ENCODE data around the gene KIAA2012.

KIAA2012 gene

DNA sequence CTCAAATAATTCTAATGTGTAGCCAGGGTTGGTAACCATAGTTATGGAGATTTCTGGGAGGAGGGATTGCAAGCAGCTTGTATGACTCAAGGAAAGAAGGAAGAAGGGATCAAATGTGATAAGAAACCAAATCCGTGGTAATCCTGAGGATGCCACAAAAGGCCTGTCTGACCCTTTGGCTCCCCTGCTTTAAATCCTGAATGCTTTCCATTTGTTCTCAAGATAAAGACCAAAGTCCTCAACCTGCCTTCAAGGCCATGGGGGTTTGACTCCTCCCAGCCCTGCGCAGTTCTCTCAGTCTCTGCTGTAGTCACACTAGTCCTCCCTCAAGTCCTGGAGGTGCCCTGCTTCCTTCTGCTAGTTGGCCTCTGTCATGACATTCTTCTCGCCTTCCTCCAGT, 91.4 kb downstream of the KIAA2012 start:
- in situ Hi-C loops (cut with HindIII; ENCODE audit: low sequenced_read_pairs), result no loop called here
- TF ChIP-seq, protein P1, sequence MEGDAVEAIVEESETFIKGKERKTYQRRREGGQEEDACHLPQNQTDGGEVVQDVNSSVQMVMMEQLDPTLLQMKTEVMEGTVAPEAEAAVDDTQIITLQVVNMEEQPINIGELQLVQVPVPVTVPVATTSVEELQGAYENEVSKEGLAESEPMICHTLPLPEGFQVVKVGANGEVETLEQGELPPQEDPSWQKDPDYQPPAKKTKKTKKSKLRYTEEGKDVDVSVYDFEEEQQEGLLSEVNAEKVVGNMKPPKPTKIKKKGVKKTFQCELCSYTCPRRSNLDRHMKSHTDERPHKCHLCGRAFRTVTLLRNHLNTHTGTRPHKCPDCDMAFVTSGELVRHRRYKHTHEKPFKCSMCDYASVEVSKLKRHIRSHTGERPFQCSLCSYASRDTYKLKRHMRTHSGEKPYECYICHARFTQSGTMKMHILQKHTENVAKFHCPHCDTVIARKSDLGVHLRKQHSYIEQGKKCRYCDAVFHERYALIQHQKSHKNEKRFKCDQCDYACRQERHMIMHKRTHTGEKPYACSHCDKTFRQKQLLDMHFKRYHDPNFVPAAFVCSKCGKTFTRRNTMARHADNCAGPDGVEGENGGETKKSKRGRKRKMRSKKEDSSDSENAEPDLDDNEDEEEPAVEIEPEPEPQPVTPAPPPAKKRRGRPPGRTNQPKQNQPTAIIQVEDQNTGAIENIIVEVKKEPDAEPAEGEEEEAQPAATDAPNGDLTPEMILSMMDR (IDR thresholded peaks at IDR 0.05; ENCODE audit: low read depth, low read length, missing control alignments), result no peak
- no peak overlapping the region for H3K4me3 ChIP-seq (ENCODE audit: low read depth, low read length)
- no peak for DNase-seq (ENCODE audit: low read depth)

DNA sequence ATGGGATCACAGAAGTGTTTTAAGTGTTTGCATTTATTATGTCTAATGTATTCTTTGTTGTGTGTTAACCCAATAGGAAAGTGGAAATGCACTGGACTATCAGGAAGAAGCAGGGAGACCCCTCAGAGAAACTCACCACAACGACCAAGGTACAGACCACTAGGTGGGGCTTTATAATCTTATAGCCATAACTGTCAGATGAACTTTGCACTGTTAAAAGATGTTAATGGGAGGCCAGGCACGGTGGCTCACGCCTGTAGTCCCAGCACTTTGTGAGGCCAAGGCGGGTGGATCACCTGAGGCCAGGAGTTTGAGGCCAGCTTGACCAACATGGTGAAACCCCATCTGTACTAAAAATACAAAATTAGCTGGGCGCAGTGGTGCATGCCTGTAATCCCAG, 92.2 kb downstream of the KIAA2012 start:
- in situ Hi-C loops (cut with HindIII; ENCODE audit: low sequenced_read_pairs), result no loop called here
- DNase-seq (ENCODE audit: low read depth), result no peak
- TF ChIP-seq, protein P1 (IDR thresholded peaks at IDR 0.05; ENCODE audit: low read depth, low read length, missing control alignments), result no peak
- no peak overlapping the region for H3K4me3 ChIP-seq (ENCODE audit: low read depth, low read length)

- TF ChIP-seq, protein P1 (IDR thresholded peaks at IDR 0.05; ENCODE audit: low read depth, low read length, missing control alignments), result no peak
- in situ Hi-C loops (cut with HindIII; ENCODE audit: low sequenced_read_pairs), result no loop called here
- H3K4me3 ChIP-seq (ENCODE audit: low read depth, low read length), result no peak overlapping the region
- no peak for DNase-seq (ENCODE audit: low read depth)
These were observed 92.9 kb downstream of the KIAA2012 start for GRCh38 chr2:202165945-202166344.

GRCh38 chr2:202169131-202169530, 96.1 kb downstream of the KIAA2012 start:
- H3K4me3 ChIP-seq (ENCODE audit: low read depth, low read length), result no peak overlapping the region
- no peak for DNase-seq (ENCODE audit: low read depth)
- in situ Hi-C loops (cut with HindIII; ENCODE audit: low sequenced_read_pairs), result no loop called here
- TF ChIP-seq, protein P1 (IDR thresholded peaks at IDR 0.05; ENCODE audit: low read depth, low read length, missing control alignments), result no peak

DNA sequence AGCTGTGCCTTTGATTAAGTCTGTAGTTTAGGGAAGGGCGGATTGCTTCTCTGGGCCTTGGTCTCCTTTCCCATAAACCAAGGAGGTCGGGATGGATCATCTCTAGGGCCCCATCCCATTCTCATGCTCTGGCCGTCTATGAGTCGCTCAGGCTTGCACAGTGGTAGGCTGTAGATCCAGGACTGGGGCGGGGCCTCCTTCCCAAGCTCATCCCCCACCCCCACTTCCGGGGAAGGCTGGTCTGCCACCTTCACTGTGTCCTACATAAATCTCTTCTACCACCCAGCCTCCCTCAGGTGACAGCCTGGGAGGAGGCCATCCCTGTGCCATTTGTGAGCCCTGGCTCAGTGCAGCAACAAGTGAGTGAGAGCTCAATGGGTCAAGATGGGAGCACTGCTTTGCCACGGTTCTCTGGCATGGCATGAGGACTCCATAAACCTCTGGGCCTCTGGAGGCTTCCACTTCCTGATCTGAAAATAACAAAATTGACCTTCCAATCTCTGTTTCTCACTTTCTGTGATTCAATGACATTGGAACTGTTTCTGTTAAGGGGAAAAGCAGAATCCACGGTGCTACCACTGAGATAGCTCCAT, 96.9 kb downstream of the KIAA2012 start:
- no peak overlapping the region for H3K4me3 ChIP-seq (ENCODE audit: low read depth, low read length)
- in situ Hi-C loops (cut with HindIII; ENCODE audit: low sequenced_read_pairs), result no loop called here
- no peak for DNase-seq (ENCODE audit: low read depth)
- TF ChIP-seq, protein P1 (IDR thresholded peaks at IDR 0.05; ENCODE audit: low read depth, low read length, missing control alignments), result no peak

DNA sequence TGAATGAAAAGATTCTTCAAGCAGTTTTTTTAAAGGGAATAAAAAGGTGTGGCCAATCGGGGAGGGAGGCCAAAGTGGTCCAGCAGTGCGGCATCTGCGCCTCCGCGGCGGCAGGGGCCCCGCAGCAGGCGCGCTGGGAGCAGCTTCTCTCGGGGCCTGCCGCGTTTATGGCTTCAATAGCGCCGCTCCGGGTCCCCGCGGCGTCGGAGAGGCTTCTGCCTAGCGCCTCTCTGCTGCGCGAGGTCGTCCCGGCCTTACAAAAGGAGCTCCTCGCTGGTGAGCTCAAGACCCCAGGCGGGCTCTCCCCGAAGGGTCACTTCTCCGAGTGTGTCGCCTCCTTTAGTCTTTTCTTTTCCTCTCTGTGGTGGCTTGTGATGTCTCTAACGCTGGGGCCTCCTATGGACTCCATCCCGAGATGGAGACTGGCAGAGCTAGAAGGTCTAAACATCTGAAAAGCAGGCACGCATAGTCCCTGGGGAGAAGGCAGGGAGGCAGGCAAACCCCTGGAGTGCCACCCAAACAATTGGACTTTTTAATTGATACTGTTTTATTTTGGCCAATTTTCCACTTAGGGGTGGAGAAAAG, 98.3 kb downstream of the KIAA2012 start:
- no peak for DNase-seq (ENCODE audit: low read depth)
- in situ Hi-C loops (cut with HindIII; ENCODE audit: low sequenced_read_pairs), result no loop called here
- TF ChIP-seq, protein P1 (IDR thresholded peaks at IDR 0.05; ENCODE audit: low read depth, low read length, missing control alignments), result no peak
- H3K4me3 ChIP-seq (ENCODE audit: low read depth, low read length), result no peak overlapping the region
